K562 (cell line): ENCODE measurements around the gene CFAP20DC. TPM values are rescaled to one million over a fixed set of nuclear protein-coding genes. Genes with fewer than 3 reads are reported as not detected.

Experiments
- CBX3 ChIP-seq, 2 experiments: IDR thresholded peaks; 1 replicate in 1 of 2; 2 replicates in 1 of 2; pipeline ENCODE4 v1.6.1; 2012; ENCODE audit warnings: inconsistent platforms in 2 of 2, low read length in 2 of 2, borderline replicate concordance in 1 of 2, control low read depth in 1 of 2
- CHCHD3 ChIP-seq: fragments of 250-450 bp; sonication (Bioruptor Pico); IDR thresholded peaks from 2 replicates; pipeline ENCODE4 v2.1.2; 2022; ENCODE audit warnings: mild to moderate bottlenecking
- GTF2E2 ChIP-seq: fragments of 200-800 bp; sonication (Bioruptor generic); IDR thresholded peaks from 2 replicates; pipeline ENCODE4 v1.6.1; 2016; ENCODE audit warnings: missing genetic modification characterization, missing compliant biosample characterization
- KDM5B ChIP-seq: fragments of 200-600 bp; sonication (generic); IDR thresholded peaks from 2 replicates; pipeline ENCODE4 v1.6.1; 2012; ENCODE audit warnings: low read depth, mild to moderate bottlenecking, moderate library complexity, low read length, control low read depth, inconsistent platforms; ENCODE audit not compliant: insufficient replicate concordance
- POLR2H ChIP-seq: IDR thresholded peaks from 2 replicates; pipeline ENCODE4 v1.6.1; 2016; ENCODE audit warnings: missing genetic modification characterization, low read depth, mild to moderate bottlenecking, control low read depth, missing compliant biosample characterization, moderate library complexity
- PPARD ChIP-seq: fragments of 250-450 bp; sonication (Bioruptor Pico); IDR thresholded peaks from 2 replicates; pipeline ENCODE4 v1.8.0; 2022; ENCODE audit warnings: inconsistent platforms, mild to moderate bottlenecking, moderate library complexity
- SAFB ChIP-seq: fragments of 200-400 bp; formaldehyde crosslinking; IDR thresholded peaks from 2 replicates; pipeline ENCODE4 v1.6.1; 2017; ENCODE audit warnings: low read depth, low read length, borderline replicate concordance
- U2AF1 ChIP-seq: fragments of 200-400 bp; formaldehyde crosslinking; optimal IDR thresholded peaks from 2 replicates; pipeline ENCODE3; 2017; ENCODE audit warnings: mild to moderate bottlenecking, low read depth, low read length, moderate library complexity
- WHSC1 ChIP-seq: IDR thresholded peaks from one replicate; pipeline ENCODE4 v1.6.1; 2012; ENCODE audit warnings: low read length, control low read depth, inconsistent platforms
- ZFP1 ChIP-seq: fragments of 450-650 bp; formaldehyde crosslinking; IDR thresholded peaks from 2 replicates; pipeline ENCODE4 v1.4.0; 2020; ENCODE audit warnings: mild to moderate bottlenecking, mixed read lengths
- ZNF311 ChIP-seq: fragments of 250-450 bp; sonication (Bioruptor Pico); IDR thresholded peaks from 2 replicates; pipeline ENCODE4 v1.4.0; 2020; ENCODE audit warnings: mild to moderate bottlenecking, moderate library complexity
- polyA plus RNA-seq, 8 experiments: library from polyadenylated mRNA; depleted of rRNA in 4 of 8; stranded (reverse) in 5 of 8; unstranded in 3 of 8; fragments of >200 nt; fragmentation: Nextera tagmentation in 2 of 8; fragmentation: Illumina TruSeq in 1 of 8; extraction: Ambion mirVana in 2 of 8; extraction: Trizol in 1 of 8; gene quantifications; 2 replicates each; pipeline versions ENCODE4 v1.2.1 to v1.2.3, GENCODE V29; 2011 to 2014; ENCODE audit warnings: inconsistent platforms in 1 of 8, missing spikeins in 1 of 8
- total RNA-seq, 7 experiments: library from RNA; depleted of rRNA in 6 of 7; stranded (reverse); fragments of >200 nt in 6 of 7; fragmentation: Illumina TruSeq in 2 of 7; extraction: Trizol in 2 of 7; gene quantifications; 2 replicates each; pipeline versions ENCODE4 v1.2.1 to v1.2.3, GENCODE V29; 2011 to 2021; ENCODE audit warnings: low replicate concordance in 1 of 7
- TF ChIP-seq, protein P1 (sequence below): fragments of 250-450 bp; sonication (Bioruptor Pico); IDR thresholded peaks from 2 replicates; pipeline ENCODE4 v1.4.0; 2020
- TF ChIP-seq, protein P2 (sequence below): sonication (generic); formaldehyde crosslinking; IDR thresholded peaks from 2 replicates; pipeline ENCODE4 v1.8.1; 2023; ENCODE audit warnings: missing genetic modification reagents, mild to moderate bottlenecking, borderline replicate concordance
- TF ChIP-seq, protein P3 (sequence below): fragments of 200-400 bp; formaldehyde crosslinking; IDR thresholded peaks from 2 replicates; pipeline ENCODE4 v1.6.1; 2017; ENCODE audit warnings: mild to moderate bottlenecking, low read depth, low read length, moderate library complexity

The CFAP20DC gene
- total and polyA plus RNA-seq, 9 of the 15 experiments (the other 6 are each of a cell fraction or from before 2014, with no cell fraction given) = 1.6 to 5.9 (median 4.6) TPM

DNA sequence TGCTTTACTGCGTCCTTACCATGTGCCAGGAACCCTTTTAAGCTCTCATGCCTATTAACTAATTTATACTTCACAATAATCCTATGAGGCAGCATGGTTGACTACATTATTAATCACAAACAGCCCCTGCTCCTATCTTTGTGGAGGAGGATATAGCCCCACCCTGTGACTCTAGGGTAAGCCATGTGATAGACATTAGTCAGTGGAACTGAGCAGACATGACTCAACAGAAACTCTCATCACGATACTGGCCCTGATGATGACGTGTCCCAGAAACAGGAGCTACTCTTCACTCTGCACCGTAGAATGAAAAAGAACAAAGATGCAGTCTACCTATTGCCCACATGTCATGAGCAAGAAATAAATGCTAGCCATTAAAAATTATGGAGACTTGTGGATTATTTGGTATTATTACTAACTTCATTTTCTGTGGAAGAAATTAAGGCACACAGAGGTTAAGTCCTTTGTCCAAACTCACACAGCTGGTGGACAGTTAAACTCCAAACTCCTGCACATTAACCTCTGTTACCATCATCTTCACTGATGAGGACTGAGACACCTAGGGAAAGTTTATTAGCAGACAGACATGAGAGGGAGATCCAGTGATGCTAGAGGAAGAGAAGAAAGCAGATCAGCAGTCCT, 51.2 kb downstream of the CFAP20DC start (continued):
- TF ChIP-seq, protein P1, sequence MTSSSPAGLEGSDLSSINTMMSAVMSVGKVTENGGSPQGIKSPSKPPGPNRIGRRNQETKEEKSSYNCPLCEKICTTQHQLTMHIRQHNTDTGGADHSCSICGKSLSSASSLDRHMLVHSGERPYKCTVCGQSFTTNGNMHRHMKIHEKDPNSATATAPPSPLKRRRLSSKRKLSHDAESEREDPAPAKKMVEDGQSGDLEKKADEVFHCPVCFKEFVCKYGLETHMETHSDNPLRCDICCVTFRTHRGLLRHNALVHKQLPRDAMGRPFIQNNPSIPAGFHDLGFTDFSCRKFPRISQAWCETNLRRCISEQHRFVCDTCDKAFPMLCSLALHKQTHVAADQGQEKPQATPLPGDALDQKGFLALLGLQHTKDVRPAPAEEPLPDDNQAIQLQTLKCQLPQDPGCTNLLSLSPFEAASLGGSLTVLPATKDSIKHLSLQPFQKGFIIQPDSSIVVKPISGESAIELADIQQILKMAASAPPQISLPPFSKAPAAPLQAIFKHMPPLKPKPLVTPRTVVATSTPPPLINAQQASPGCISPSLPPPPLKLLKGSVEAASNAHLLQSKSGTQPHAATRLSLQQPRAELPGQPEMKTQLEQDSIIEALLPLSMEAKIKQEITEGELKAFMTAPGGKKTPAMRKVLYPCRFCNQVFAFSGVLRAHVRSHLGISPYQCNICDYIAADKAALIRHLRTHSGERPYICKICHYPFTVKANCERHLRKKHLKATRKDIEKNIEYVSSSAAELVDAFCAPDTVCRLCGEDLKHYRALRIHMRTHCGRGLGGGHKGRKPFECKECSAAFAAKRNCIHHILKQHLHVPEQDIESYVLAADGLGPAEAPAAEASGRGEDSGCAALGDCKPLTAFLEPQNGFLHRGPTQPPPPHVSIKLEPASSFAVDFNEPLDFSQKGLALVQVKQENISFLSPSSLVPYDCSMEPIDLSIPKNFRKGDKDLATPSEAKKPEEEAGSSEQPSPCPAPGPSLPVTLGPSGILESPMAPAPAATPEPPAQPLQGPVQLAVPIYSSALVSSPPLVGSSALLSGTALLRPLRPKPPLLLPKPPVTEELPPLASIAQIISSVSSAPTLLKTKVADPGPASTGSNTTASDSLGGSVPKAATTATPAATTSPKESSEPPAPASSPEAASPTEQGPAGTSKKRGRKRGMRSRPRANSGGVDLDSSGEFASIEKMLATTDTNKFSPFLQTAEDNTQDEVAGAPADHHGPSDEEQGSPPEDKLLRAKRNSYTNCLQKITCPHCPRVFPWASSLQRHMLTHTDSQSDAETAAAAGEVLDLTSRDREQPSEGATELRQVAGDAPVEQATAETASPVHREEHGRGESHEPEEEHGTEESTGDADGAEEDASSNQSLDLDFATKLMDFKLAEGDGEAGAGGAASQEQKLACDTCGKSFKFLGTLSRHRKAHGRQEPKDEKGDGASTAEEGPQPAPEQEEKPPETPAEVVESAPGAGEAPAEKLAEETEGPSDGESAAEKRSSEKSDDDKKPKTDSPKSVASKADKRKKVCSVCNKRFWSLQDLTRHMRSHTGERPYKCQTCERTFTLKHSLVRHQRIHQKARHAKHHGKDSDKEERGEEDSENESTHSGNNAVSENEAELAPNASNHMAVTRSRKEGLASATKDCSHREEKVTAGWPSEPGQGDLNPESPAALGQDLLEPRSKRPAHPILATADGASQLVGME (CRISPR knock-in tag) = no peak
- TF ChIP-seq CBX3 (IDR thresholded peaks at IDR 0.05; ENCODE audit: borderline replicate concordance in 1 of 2, low read length in 2 of 2) = no peak
- TF ChIP-seq ZFP1 (CRISPR knock-in tag) = no peak
- TF ChIP-seq WHSC1 = no peak
- TF ChIP-seq, protein P2, sequence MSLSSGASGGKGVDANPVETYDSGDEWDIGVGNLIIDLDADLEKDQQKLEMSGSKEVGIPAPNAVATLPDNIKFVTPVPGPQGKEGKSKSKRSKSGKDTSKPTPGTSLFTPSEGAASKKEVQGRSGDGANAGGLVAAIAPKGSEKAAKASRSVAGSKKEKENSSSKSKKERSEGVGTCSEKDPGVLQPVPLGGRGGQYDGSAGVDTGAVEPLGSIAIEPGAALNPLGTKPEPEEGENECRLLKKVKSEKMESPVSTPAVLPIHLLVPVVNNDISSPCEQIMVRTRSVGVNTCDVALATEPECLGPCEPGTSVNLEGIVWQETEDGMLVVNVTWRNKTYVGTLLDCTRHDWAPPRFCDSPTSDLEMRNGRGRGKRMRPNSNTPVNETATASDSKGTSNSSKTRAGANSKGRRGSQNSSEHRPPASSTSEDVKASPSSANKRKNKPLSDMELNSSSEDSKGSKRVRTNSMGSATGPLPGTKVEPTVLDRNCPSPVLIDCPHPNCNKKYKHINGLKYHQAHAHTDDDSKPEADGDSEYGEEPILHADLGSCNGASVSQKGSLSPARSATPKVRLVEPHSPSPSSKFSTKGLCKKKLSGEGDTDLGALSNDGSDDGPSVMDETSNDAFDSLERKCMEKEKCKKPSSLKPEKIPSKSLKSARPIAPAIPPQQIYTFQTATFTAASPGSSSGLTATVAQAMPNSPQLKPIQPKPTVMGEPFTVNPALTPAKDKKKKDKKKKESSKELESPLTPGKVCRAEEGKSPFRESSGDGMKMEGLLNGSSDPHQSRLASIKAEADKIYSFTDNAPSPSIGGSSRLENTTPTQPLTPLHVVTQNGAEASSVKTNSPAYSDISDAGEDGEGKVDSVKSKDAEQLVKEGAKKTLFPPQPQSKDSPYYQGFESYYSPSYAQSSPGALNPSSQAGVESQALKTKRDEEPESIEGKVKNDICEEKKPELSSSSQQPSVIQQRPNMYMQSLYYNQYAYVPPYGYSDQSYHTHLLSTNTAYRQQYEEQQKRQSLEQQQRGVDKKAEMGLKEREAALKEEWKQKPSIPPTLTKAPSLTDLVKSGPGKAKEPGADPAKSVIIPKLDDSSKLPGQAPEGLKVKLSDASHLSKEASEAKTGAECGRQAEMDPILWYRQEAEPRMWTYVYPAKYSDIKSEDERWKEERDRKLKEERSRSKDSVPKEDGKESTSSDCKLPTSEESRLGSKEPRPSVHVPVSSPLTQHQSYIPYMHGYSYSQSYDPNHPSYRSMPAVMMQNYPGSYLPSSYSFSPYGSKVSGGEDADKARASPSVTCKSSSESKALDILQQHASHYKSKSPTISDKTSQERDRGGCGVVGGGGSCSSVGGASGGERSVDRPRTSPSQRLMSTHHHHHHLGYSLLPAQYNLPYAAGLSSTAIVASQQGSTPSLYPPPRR (CRISPR knock-in tag) = no peak
- no peak for TF ChIP-seq ZNF311 (CRISPR knock-in tag)
- no peak for TF ChIP-seq U2AF1
- TF ChIP-seq CHCHD3 (CRISPR knock-in tag) = no peak
- TF ChIP-seq GTF2E2 (tag) = no peak
- TF ChIP-seq, protein P3, sequence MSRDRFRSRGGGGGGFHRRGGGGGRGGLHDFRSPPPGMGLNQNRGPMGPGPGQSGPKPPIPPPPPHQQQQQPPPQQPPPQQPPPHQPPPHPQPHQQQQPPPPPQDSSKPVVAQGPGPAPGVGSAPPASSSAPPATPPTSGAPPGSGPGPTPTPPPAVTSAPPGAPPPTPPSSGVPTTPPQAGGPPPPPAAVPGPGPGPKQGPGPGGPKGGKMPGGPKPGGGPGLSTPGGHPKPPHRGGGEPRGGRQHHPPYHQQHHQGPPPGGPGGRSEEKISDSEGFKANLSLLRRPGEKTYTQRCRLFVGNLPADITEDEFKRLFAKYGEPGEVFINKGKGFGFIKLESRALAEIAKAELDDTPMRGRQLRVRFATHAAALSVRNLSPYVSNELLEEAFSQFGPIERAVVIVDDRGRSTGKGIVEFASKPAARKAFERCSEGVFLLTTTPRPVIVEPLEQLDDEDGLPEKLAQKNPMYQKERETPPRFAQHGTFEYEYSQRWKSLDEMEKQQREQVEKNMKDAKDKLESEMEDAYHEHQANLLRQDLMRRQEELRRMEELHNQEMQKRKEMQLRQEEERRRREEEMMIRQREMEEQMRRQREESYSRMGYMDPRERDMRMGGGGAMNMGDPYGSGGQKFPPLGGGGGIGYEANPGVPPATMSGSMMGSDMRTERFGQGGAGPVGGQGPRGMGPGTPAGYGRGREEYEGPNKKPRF = no peak
- TF ChIP-seq PPARD = no peak
- no peak for TF ChIP-seq SAFB
- TF ChIP-seq POLR2H (tag) = 0 out of 2 replicates have a peak, but pooled peaks have one; percentile 24
- no peak for TF ChIP-seq KDM5B
